Measurements from ENCODE around the gene LYPD3. TPM values are rescaled to one million over a fixed set of nuclear protein-coding genes. Genes with fewer than 3 reads are reported as not detected.

The LYPD3 gene
- total and polyA plus RNA-seq, 2 experiments from 2014 or later, result 3.3 to 4.6 TPM

DNA sequence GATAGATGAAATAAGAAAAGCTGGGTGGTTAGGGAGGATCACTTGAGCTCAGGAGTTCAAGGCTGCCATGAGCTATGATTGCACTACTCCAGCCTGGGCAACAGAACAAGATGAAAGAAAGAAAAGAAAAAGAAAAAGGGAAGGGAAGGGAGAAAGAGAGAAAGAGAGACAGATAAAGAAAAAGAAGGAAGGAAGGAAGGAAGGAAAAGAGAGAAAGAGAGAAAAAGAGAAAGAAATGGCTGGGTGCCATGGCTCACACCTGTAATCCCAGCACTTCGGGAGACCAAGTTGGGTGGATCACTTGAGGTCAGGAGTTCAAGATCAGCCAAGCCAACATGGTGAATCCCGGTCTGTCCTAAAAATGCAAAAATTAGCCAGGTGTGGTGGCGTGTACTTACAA, 29.6 kb downstream of the LYPD3 start (continued):
- TF ChIP-seq, protein P1, sequence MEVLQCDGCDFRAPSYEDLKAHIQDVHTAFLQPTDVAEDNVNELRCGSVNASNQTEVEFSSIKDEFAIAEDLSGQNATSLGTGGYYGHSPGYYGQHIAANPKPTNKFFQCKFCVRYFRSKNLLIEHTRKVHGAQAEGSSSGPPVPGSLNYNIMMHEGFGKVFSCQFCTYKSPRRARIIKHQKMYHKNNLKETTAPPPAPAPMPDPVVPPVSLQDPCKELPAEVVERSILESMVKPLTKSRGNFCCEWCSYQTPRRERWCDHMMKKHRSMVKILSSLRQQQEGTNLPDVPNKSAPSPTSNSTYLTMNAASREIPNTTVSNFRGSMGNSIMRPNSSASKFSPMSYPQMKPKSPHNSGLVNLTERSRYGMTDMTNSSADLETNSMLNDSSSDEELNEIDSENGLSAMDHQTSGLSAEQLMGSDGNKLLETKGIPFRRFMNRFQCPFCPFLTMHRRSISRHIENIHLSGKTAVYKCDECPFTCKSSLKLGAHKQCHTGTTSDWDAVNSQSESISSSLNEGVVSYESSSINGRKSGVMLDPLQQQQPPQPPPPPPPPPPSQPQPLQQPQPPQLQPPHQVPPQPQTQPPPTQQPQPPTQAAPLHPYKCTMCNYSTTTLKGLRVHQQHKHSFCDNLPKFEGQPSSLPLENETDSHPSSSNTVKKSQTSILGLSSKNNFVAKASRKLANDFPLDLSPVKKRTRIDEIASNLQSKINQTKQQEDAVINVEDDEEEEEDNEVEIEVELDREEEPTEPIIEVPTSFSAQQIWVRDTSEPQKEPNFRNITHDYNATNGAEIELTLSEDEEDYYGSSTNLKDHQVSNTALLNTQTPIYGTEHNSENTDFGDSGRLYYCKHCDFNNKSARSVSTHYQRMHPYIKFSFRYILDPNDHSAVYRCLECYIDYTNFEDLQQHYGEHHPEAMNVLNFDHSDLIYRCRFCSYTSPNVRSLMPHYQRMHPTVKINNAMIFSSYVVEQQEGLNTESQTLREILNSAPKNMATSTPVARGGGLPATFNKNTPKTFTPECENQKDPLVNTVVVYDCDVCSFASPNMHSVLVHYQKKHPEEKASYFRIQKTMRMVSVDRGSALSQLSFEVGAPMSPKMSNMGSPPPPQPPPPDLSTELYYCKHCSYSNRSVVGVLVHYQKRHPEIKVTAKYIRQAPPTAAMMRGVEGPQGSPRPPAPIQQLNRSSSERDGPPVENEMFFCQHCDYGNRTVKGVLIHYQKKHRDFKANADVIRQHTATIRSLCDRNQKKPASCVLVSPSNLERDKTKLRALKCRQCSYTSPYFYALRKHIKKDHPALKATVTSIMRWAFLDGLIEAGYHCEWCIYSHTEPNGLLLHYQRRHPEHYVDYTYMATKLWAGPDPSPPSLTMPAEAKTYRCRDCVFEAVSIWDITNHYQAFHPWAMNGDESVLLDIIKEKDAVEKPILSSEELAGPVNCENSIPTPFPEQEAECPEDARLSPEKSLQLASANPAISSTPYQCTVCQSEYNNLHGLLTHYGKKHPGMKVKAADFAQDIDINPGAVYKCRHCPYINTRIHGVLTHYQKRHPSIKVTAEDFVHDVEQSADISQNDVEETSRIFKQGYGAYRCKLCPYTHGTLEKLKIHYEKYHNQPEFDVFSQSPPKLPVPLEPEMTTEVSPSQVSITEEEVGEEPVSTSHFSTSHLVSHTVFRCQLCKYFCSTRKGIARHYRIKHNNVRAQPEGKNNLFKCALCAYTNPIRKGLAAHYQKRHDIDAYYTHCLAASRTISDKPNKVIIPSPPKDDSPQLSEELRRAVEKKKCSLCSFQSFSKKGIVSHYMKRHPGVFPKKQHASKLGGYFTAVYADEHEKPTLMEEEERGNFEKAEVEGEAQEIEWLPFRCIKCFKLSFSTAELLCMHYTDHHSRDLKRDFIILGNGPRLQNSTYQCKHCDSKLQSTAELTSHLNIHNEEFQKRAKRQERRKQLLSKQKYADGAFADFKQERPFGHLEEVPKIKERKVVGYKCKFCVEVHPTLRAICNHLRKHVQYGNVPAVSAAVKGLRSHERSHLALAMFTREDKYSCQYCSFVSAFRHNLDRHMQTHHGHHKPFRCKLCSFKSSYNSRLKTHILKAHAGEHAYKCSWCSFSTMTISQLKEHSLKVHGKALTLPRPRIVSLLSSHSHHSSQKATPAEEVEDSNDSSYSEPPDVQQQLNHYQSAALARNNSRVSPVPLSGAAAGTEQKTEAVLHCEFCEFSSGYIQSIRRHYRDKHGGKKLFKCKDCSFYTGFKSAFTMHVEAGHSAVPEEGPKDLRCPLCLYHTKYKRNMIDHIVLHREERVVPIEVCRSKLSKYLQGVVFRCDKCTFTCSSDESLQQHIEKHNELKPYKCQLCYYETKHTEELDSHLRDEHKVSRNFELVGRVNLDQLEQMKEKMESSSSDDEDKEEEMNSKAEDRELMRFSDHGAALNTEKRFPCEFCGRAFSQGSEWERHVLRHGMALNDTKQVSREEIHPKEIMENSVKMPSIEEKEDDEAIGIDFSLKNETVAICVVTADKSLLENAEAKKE (CRISPR knock-in tag; IDR thresholded peaks at IDR 0.05), result no peak
- no peak for TF ChIP-seq EZH2phosphoT487 (IDR thresholded peaks at IDR 0.05; ENCODE audit: unreplicated experiment)
- no peak for TF ChIP-seq ZNF331 (CRISPR knock-in tag; IDR thresholded peaks at IDR 0.05; ENCODE audit: low read depth)
- TF ChIP-seq, protein P2, sequence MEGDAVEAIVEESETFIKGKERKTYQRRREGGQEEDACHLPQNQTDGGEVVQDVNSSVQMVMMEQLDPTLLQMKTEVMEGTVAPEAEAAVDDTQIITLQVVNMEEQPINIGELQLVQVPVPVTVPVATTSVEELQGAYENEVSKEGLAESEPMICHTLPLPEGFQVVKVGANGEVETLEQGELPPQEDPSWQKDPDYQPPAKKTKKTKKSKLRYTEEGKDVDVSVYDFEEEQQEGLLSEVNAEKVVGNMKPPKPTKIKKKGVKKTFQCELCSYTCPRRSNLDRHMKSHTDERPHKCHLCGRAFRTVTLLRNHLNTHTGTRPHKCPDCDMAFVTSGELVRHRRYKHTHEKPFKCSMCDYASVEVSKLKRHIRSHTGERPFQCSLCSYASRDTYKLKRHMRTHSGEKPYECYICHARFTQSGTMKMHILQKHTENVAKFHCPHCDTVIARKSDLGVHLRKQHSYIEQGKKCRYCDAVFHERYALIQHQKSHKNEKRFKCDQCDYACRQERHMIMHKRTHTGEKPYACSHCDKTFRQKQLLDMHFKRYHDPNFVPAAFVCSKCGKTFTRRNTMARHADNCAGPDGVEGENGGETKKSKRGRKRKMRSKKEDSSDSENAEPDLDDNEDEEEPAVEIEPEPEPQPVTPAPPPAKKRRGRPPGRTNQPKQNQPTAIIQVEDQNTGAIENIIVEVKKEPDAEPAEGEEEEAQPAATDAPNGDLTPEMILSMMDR (conservative IDR thresholded peaks at IDR 0.05; ENCODE audit: low read depth in 2 of 2), result no peak
- no peak for TF ChIP-seq CREB1 (CRISPR knock-in tag; IDR thresholded peaks at IDR 0.05; ENCODE audit: low read depth)
- no peak for TF ChIP-seq EZH2 (IDR thresholded peaks at IDR 0.05; ENCODE audit: low read depth, unreplicated experiment)
- TF ChIP-seq ZNF114 (CRISPR knock-in tag; IDR thresholded peaks at IDR 0.05), result no peak
- TF ChIP-seq, protein P3, sequence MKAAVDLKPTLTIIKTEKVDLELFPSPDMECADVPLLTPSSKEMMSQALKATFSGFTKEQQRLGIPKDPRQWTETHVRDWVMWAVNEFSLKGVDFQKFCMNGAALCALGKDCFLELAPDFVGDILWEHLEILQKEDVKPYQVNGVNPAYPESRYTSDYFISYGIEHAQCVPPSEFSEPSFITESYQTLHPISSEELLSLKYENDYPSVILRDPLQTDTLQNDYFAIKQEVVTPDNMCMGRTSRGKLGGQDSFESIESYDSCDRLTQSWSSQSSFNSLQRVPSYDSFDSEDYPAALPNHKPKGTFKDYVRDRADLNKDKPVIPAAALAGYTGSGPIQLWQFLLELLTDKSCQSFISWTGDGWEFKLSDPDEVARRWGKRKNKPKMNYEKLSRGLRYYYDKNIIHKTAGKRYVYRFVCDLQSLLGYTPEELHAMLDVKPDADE (IDR thresholded peaks at IDR 0.05), result no peak
- no peak for TF ChIP-seq POLR2AphosphoS5 (IDR thresholded peaks at IDR 0.05; ENCODE audit: low read depth)
- TF ChIP-seq NANOG (IDR thresholded peaks at IDR 0.05; ENCODE audit: borderline replicate concordance), result no peak
